ENCODE results near the gene ANKRD49.

ANKRD49 gene

DNA sequence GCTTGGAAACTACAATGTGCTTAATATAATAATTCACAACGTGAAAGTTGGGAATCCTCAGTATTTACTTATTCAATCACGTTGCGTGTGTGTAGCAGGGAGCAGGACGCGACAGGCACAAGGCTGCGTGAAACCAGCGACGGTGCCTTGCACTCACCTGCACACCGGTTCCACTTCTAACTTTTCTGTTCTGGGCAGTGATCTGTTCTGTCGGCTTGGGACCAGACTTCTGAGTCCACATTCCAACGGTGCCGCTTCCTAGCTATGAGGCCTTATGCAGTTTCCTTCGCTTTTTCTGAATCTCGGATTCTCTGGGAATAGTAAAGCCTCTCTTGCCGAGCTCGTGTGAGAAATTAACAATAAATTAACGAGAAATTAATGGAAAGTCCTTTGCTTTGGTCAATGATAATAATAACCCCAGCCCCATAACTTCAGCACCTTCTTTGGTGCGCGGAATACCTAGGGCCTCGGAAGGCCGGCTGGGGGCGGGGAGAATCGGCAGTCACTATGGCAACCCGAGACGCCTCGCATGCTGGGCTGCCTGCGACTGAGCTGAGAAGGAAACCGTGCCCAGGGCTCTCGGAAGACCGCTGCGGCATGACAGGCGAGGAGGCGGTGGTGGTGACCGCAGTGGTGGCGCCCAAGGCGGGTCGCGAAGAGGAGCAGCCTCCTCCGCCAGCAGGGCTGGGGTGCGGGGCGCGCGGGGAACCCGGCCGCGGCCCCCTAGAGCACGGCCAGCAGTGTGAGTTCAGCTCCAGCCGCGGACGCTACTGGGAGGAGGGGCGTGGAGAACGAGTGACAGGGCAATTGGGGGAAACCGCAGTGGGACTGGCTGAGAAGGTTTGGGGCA is 18.4 kb downstream of the ANKRD49 start, which contains the start of gene C11orf97:
TSS of gene C11orf97 (plus strand) at position 530 of the 850 bp plus-strand sequence. CDS start at position 598, 68 bp downstream.
- DNase-seq, result peak; percentile 50

- no peak for DNase-seq
These were observed 19.3 kb downstream of the ANKRD49 start for GRCh38 chr11:94513091-94513490.

GRCh38 chr11:94515398-94515797 is 21.6 kb downstream of the ANKRD49 start:
- no peak for DNase-seq

GRCh38 chr11:94516725-94517124 is 22.9 kb downstream of the ANKRD49 start:
- no peak for DNase-seq

DNA sequence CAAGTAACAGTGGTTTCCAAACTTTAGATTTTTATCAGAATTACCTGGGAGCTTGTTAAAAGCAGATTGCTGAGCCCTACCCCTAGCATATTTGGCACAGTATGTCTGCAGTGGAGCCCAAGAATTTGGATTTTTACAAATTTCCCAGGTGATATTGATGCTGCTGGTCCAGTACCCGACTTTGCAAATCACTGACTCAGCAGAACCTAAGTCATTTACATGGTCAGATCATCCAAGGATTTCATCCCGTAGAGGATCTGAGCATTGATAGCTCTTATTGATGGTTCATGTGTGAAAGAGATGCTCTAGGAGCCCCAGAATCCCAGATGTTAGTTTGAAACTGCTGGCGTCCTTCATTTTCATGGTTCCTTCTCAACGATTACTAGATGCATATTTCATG is 24.5 kb downstream of the ANKRD49 start:
- DNase-seq, result no peak

DNA sequence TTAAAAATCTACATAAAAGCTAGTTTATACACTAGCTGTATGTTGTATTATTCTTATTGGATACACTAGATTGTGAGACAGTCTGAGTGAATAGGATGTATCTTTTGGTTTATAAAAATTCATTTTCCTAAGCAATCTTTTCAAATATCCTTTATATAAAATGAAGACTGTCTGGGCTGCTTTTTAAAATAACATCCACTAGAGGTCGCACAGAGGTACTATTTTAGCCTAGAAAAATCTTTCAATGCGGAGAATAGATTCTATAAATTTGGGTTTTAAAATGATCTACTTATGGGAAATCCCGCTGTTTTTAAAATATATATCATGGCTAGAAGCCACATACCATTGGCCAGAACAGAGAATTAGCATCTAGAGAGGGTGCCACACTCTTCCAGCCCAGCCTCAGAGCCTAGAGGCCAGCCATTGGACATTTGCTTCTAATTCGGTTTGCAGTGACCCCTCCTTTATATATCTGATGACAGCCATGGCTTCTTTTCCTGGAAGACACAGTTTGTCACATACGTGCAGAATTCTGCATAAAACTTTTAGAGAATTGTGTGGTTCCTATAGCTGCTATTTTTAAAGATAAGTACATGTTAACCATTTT is 25.8 kb downstream of the ANKRD49 start:
- no peak for DNase-seq

- no peak for DNase-seq
These were observed 27.9 kb downstream of the ANKRD49 start for GRCh38 chr11:94521684-94522083.

DNA sequence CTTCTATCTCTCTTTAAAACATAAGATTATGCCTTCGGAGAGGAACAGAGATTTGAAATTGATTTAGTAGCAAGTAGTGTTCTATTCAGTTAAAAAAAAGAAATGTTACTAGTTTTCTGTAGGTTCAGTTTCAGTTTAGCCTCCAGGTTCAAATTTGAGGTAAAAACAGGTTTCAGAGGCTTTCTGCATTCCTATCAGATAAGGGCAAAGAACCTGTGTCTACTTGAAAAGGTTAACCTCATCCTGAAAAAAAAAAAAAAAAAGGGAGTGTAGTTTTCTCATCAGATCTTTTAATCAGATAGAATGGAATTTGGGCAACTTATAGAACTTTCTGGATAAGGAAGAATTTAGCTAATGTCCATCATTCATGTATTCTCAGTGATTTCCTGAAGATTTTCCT is 30.6 kb downstream of the ANKRD49 start:
- DNase-seq, result no peak

- DNase-seq, result no peak
These were observed 32.0 kb downstream of the ANKRD49 start for GRCh38 chr11:94525546-94526324.

GRCh38 chr11:94526645-94527438 is 33.1 kb downstream of the ANKRD49 start:
- no peak for DNase-seq

DNA sequence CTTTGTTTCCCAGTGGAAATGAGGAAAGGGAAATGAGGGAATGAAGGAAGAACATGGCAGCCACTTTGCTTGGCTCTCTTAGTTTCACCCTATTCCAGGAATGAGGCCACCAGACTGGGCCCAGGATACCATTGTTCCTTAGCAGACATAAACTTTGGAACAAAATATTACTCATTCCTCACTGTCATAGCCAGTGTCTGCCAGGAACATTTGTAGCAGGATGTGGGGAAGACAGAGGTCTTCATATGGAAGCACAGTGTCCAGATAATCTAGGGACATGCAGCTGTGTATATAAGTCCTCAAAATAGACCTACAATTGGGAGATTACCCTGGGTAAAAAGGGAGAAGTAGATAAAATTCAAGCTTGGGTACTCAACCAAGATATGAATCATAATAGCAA is 34.8 kb downstream of the ANKRD49 start:
- no peak for DNase-seq

DNA sequence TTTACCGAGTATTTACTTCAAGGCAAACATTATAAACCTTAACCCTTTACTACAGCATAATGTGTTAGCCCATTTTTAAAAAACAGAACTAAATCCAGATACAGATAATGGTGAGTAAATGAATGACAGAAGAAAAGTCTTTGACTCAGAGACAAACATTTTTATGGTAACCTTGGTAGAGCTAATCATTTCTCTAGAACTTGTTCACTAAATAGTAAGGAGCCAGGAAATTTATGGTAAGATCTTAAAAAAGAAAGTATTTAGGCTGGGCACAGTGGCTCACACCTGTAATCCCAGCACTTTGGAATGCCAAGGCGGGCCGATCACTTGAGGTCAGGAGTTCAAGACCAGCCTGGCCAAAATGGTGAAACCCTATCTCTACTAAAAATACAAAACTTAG is 38.4 kb downstream of the ANKRD49 start:
- no peak for DNase-seq

GRCh38 chr11:94533206-94533605 is 39.4 kb downstream of the ANKRD49 start:
- no peak for DNase-seq

GRCh38 chr11:94533696-94534630 is 40.2 kb downstream of the ANKRD49 start:
- DNase-seq, result no peak

DNA sequence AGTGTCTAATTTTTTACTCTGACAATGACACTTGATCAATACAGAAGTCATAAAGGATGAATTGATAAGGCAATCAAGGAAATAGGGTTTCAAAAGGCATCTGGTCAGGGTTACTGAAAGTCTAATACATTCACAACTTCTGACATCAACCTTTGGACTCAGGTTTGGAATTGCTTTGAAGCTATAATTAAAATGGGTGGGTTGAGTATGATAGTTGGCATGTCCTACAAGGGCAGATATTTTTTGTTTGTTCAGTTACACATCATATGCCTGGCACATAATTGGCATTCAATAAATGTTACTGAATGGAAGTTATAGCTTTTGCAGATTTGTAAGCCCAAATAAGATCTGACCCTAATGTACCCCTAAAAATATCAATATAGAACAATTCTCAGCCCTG is 42.6 kb downstream of the ANKRD49 start:
- DNase-seq, result no peak

DNA sequence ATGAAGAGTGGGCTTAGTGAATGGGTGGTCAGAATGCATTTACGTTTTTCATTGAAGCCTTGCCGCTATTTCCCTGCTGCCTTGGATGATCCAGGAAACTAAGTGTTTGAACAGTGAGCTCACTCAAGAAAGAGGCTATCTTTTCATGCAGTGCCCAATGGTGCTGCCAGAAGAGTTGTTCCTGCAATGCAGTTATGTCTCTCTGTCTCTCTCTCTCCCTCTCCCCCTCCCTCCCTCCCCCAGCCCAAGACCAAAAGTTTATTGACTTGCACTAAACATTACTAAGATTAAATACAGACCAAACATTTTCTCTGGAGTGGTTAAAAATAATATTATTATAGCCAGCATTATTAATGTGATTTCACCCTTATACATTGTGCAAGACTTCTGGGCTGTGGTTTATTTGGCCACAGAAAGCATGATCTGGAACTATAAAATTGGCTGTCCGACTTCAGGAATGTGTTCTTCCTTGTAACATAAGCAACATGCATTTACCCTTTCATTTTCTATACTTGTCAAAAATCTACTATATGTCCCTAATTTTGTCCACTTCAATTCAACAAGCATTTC is 43.3 kb downstream of the ANKRD49 start:
- DNase-seq, result no peak

DNA sequence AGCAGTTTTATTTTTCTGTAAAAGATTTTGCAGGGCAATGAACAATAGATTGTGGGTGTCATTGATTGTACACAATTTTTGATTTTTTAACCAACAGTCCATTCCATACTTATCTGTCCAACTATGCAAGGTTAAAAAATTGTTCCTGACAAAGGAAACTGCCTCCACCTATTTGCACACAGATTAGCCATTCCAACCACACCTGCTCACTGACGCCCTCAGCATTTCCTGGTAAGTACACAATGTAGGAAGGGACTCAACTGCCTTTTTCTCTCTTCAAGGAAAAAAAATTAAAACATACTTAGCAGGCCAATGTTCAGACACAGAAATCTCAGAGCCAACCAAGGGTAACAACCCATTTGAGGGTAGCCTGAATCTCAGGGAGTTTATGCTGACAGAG is 45.6 kb downstream of the ANKRD49 start:
- no peak for DNase-seq

- DNase-seq, result peak; percentile 68
These were observed 50.2 kb downstream of the ANKRD49 start, which contains the start of gene FUT4 for GRCh38 chr11:94543695-94544645. TSS of gene FUT4 (plus strand) at chr11:94543921. CDS start at chr11:94544134, 213 bp downstream.

- DNase-seq, result peak; percentile 1
These were observed 51.0 kb downstream of the ANKRD49 start for GRCh38 chr11:94544646-94545263.
